ENCODE data around the gene PSKH1. TPM values are rescaled to one million over a fixed set of nuclear protein-coding genes. Genes with fewer than 3 reads are reported as not detected.
A peak's percentile ranks its signal among the peaks of the same experiment; 100 is the strongest.

The PSKH1 gene
- total and polyA plus RNA-seq, 9 of the 15 experiments (the other 6 are each of a cell fraction or from before 2014, with no cell fraction given) = 0.96 to 20.9 (median 9.4) TPM

- Histone ChIP-seq H3K36me3 (ENCODE audit: control insufficient read depth, insufficient read depth, low read length) (no peaks in the 10 kb centered on the region; the same call in 2 of the 3 replicates), H3K79me2 (ENCODE audit: control insufficient read depth, insufficient read depth, low read length) (no peaks in the 10 kb centered on the region), H2AFZ (ENCODE audit: low read depth, low read length) (no peak overlapping the region), H3K4me1 (replicated peaks in 1 of 2; ENCODE audit: control insufficient read depth in 2 of 2, insufficient read depth in 2 of 2, low read length in 2 of 2) (peaks cover 22 to 28% of the 10 kb centered on the region in 2 experiments), H3K9me3 (replicated peaks; ENCODE audit: control insufficient read depth, insufficient read depth, low read depth, low read length) (no peaks in the 10 kb centered on the region), H3K4me2 (ENCODE audit: insufficient read depth, low read length) (no peak overlapping the region), H3K27ac (ENCODE audit: extremely low read depth, low read depth, low read length) (no peak overlapping the region), H3K4me3 (no peak overlapping the region), H3K27me3 (ENCODE audit: control insufficient read depth in 2 of 2, insufficient read depth in 2 of 2, low read length in 2 of 2) (no peaks in the 10 kb centered on the region), H4K20me1 (replicated peaks; ENCODE audit: control insufficient read depth, insufficient read depth, low read length) (peaks cover 36% of the 10 kb centered on the region), H3K9me1 (ENCODE audit: control insufficient read depth, insufficient read depth, low read length) (peaks cover 7% of the 10 kb centered on the region), H3K9ac (ENCODE audit: insufficient read depth in 1 of 2, low read depth in 2 of 2, low read length in 2 of 2) (peak overlapping the region in 1 of 2 experiments; percentile 39; a peak in 1 of 4 replicates)
- ChIA-PET CTCF (ENCODE audit: low intra/inter-chr PET ratio) (interaction anchor here (1.0 to 1.6 kb wide), 4 partner anchors 9 to 247 kb away, joined by 4 to 10 read pairs (median 6); partner anchors contain the start of gene NRN1L), POLR2A (interaction anchor here (0.7 kb wide), 1 partner anchor 21 kb away, joined by 3 read pairs; no protein-coding TSS in a partner anchor)
- WGBS (ENCODE audit: insufficient coverage, low coverage, missing lambda C conversion rate) = 86% methylated on average over 2 of the region's 6 CpGs
- no TSS peak for BruUV-seq (replicated peaks)
- ATAC-seq (peak; percentile 71), FAIRE-seq (no peak), DNase-seq (ENCODE audit: extremely low read depth in 1 of 4, low spot score in 3 of 4) (peak in 1 of 4 experiments; percentile 41)
- intact Hi-C loops (cut with micrococcal nuclease) (no loop called here), in situ Hi-C loops (cut with MboI) (loop anchor here (10.0 kb wide), 1 partner anchor 395 kb away; the partner anchor contains the start of gene RIPOR1)
- TF ChIP-seq NELFE (IDR thresholded peaks at IDR 0.05; ENCODE audit: insufficient read depth, insufficient read length) = no peak
- no peak for TF ChIP-seq ZNF507 (tag; conservative IDR thresholded peaks at IDR 0.05)
- no peak for TF ChIP-seq MTF1 (CRISPR knock-in tag; IDR thresholded peaks at IDR 0.05; ENCODE audit: borderline replicate concordance)
- no peak for TF ChIP-seq ZBTB17 (CRISPR knock-in tag; IDR thresholded peaks at IDR 0.05)
- no peak for TF ChIP-seq HNRNPK (IDR thresholded peaks at IDR 0.05; ENCODE audit: low read depth, low read length, poor library complexity, severe bottlenecking)
- no peak for TF ChIP-seq FOXO4 (CRISPR knock-in tag; IDR thresholded peaks at IDR 0.05)
- TF ChIP-seq NKRF (IDR thresholded peaks at IDR 0.05; ENCODE audit: borderline replicate concordance) = no peak
- TF ChIP-seq CTCF (IDR thresholded peaks at IDR 0.05 in 2 of 3, conservative IDR thresholded peaks at IDR 0.05 in 1 of 3; ENCODE audit: insufficient read depth in 2 of 3, low read depth in 1 of 3, low read length in 3 of 3) = peak; percentile 49 to 69 (median 60)
- no peak for TF ChIP-seq RHOXF2B (CRISPR knock-in tag; conservative IDR thresholded peaks at IDR 0.05)
- peak; percentile 31; the same call in 1 of the 2 replicates for TF ChIP-seq SMC3 (conservative IDR thresholded peaks at IDR 0.05; ENCODE audit: insufficient read depth, low read depth, low read length)
- no peak for TF ChIP-seq ZNF324 (CRISPR knock-in tag; IDR thresholded peaks at IDR 0.05)
- no peak for TF ChIP-seq MNT (conservative IDR thresholded peaks at IDR 0.05)
- TF ChIP-seq ARID1B (IDR thresholded peaks at IDR 0.05) = no peak
Measured at GRCh38 chr16:67919622-67920221, 26.7 kb downstream of the PSKH1 start.
